ENCODE data around the gene C11orf21. TPM values are rescaled to one million over a fixed set of nuclear protein-coding genes. Genes with fewer than 3 reads are reported as not detected.
"Not testable (repeated sequence)": the region's sequence is repeated elsewhere in the genome, so short reads cannot be mapped to it uniquely, and the experiment has no call there.

Gene C11orf21
- polyA plus RNA-seq, 5 donors: 1.3 to 2.5 (median 1.9) TPM

- no peak for DNase-seq
Measured at GRCh38 chr11:2297623-2298030, 4.1 kb downstream of the C11orf21 start.

- no peak for DNase-seq
Measured at GRCh38 chr11:2296913-2297622, 4.7 kb downstream of the C11orf21 start.

- no peak for DNase-seq
Measured at GRCh38 chr11:2295971-2296912, 5.5 kb downstream of the C11orf21 start.

GRCh38 chr11:2294926-2295290 is 6.8 kb downstream of the C11orf21 start:
- no peak for DNase-seq

- DNase-seq: no peak
Measured at GRCh38 chr11:2293984-2294925, 7.5 kb downstream of the C11orf21 start.

- no peak for DNase-seq
Measured at GRCh38 chr11:2293531-2293971, 8.2 kb downstream of the C11orf21 start.

- no peak for DNase-seq
Measured at GRCh38 chr11:2290351-2290841, 11.3 kb downstream of the C11orf21 start.

- DNase-seq: no peak
Measured at GRCh38 chr11:2289859-2290258, 11.9 kb downstream of the C11orf21 start.

- DNase-seq: no peak
Measured at GRCh38 chr11:2289350-2289749, 12.4 kb downstream of the C11orf21 start.

- peak in 1 of 2 donors; percentile 67 for DNase-seq
Measured at GRCh38 chr11:2287091-2287490, 14.6 kb downstream of the C11orf21 start.

GRCh38 chr11:2286350-2286749 is 15.4 kb downstream of the C11orf21 start:
- DNase-seq: not testable (repeated sequence)

GRCh38 chr11:2280208-2280607 is 21.5 kb downstream of the C11orf21 start:
- no peak for DNase-seq

GRCh38 chr11:2277933-2278523 is 23.7 kb downstream of the C11orf21 start:
- DNase-seq: no peak

- DNase-seq: no peak
Measured at GRCh38 chr11:2277008-2277346, 24.7 kb downstream of the C11orf21 start.

- DNase-seq: no peak
Measured at GRCh38 chr11:2276280-2277007, 25.3 kb downstream of the C11orf21 start.

GRCh38 chr11:2275334-2276279 is 26.1 kb downstream of the C11orf21 start:
- no peak for DNase-seq

- no peak for DNase-seq
Measured at GRCh38 chr11:2273771-2274170, 27.9 kb downstream of the C11orf21 start.

- no peak for DNase-seq
Measured at GRCh38 chr11:2273311-2273710, 28.4 kb downstream of the C11orf21 start.

GRCh38 chr11:2272946-2273280 is 28.8 kb downstream of the C11orf21 start:
- no peak for DNase-seq
